Stomach smooth muscle (tissue), 2 donors: ENCODE data around the gene LCP2.

Experiments
- H3K27ac ChIP-seq: one replicate; pipeline ENCODE4 v1.7.0; 2013; ENCODE audit warnings: mild to moderate bottlenecking, low read length, inconsistent platforms
- H3K27me3 ChIP-seq, 2 donors: one replicate each; pipeline ENCODE4 v1.7.0; 2013; ENCODE audit warnings: low read length in 2 of 2; ENCODE audit not compliant: insufficient read depth in 2 of 2, control insufficient read depth in 1 of 2
- H3K36me3 ChIP-seq, 2 donors: one replicate each; pipeline ENCODE4 v1.7.0; 2013; ENCODE audit warnings: low read length in 2 of 2; ENCODE audit not compliant: control insufficient read depth in 2 of 2, insufficient read depth in 2 of 2
- H3K4me1 ChIP-seq: one replicate; pipeline ENCODE4 v1.7.0; 2013; ENCODE audit warnings: low read length; ENCODE audit not compliant: control insufficient read depth, insufficient read depth
- H3K4me3 ChIP-seq, 2 donors: one replicate each; pipeline ENCODE4 v1.7.0; 2013; ENCODE audit warnings: low read length in 2 of 2
- H3K9ac ChIP-seq, 2 donors: one replicate each; pipeline ENCODE4 v1.7.0; 2013; ENCODE audit warnings: low read length in 2 of 2, mild to moderate bottlenecking in 1 of 2
- H3K9me3 ChIP-seq, 2 donors: one replicate each; pipeline ENCODE4 v1.7.0; 2013; ENCODE audit warnings: low read length in 2 of 2; ENCODE audit not compliant: control insufficient read depth in 2 of 2
- donor health status: healthy.
- donor health status: Pancreatic carcinoma.

The LCP2 gene

GRCh38 chr5:170306381-170306831 is 8.8 kb upstream of the LCP2 start:
- Histone ChIP-seq H3K9ac (no peak overlapping the region), H3K4me3 (no peak overlapping the region), H3K4me1 (peaks cover 18% of the 10 kb centered on the region), H3K9me3 (no peaks in the 10 kb centered on the region), H3K27ac (no peak overlapping the region), H3K36me3 (no peaks in the 10 kb centered on the region), H3K27me3 (no peaks in the 10 kb centered on the region)

- peaks cover 18% of the 10 kb centered on the region for H3K4me1 ChIP-seq
- H3K27ac ChIP-seq, result no peak overlapping the region
- no peaks in the 10 kb centered on the region for H3K9me3 ChIP-seq
- H3K4me3 ChIP-seq, result no peak overlapping the region
- no peaks in the 10 kb centered on the region for H3K27me3 ChIP-seq
- H3K36me3 ChIP-seq, result no peaks in the 10 kb centered on the region
- H3K9ac ChIP-seq, result no peak overlapping the region
These were observed 8.1 kb upstream of the LCP2 start for GRCh38 chr5:170305646-170306025.

GRCh38 chr5:170305016-170305645 is 7.6 kb upstream of the LCP2 start:
- H3K27ac ChIP-seq, result no peak overlapping the region
- no peaks in the 10 kb centered on the region for H3K36me3 ChIP-seq
- no peak overlapping the region for H3K9ac ChIP-seq
- H3K4me1 ChIP-seq, result peaks cover 15% of the 10 kb centered on the region
- H3K9me3 ChIP-seq, result no peaks in the 10 kb centered on the region
- H3K4me3 ChIP-seq, result no peak overlapping the region
- no peaks in the 10 kb centered on the region for H3K27me3 ChIP-seq

GRCh38 chr5:170303549-170303948 is 6.0 kb upstream of the LCP2 start:
- no peaks in the 10 kb centered on the region for H3K27me3 ChIP-seq

GRCh38 chr5:170302653-170303501 is 5.3 kb upstream of the LCP2 start:
- Histone ChIP-seq H3K27ac (no peak overlapping the region), H3K9ac (no peak overlapping the region)

More at GRCh38 chr5:170303549-170303948, 6.0 kb upstream of the LCP2 start:
- H3K4me1 ChIP-seq, result peaks cover 12% of the 10 kb centered on the region
- no peak overlapping the region for H3K27ac ChIP-seq
- no peak overlapping the region for H3K9ac ChIP-seq
- no peaks in the 10 kb centered on the region for H3K9me3 ChIP-seq
- no peak overlapping the region for H3K4me3 ChIP-seq
- H3K36me3 ChIP-seq, result no peaks in the 10 kb centered on the region

GRCh38 chr5:170301981-170302652 is 4.5 kb upstream of the LCP2 start:
- Histone ChIP-seq H3K36me3 (no peaks in the 10 kb centered on the region), H3K27ac (no peak overlapping the region), H3K27me3 (no peaks in the 10 kb centered on the region), H3K4me3 (no peak overlapping the region), H3K9me3 (no peaks in the 10 kb centered on the region), H3K9ac (no peak overlapping the region), H3K4me1 (peaks cover 9% of the 10 kb centered on the region)

More at GRCh38 chr5:170302653-170303501, 5.3 kb upstream of the LCP2 start:
- Histone ChIP-seq H3K4me1 (peaks cover 12% of the 10 kb centered on the region), H3K36me3 (no peaks in the 10 kb centered on the region), H3K9me3 (no peaks in the 10 kb centered on the region), H3K4me3 (no peak overlapping the region), H3K27me3 (no peaks in the 10 kb centered on the region)

- H3K27ac ChIP-seq, result no peak overlapping the region
- no peak overlapping the region for H3K4me3 ChIP-seq
These were observed 3.6 kb upstream of the LCP2 start for GRCh38 chr5:170301149-170301548.

GRCh38 chr5:170300361-170301013 is 2.9 kb upstream of the LCP2 start:
- H3K4me1 ChIP-seq, result peaks cover 5% of the 10 kb centered on the region
- H3K27me3 ChIP-seq, result no peaks in the 10 kb centered on the region
- no peaks in the 10 kb centered on the region for H3K9me3 ChIP-seq
- H3K36me3 ChIP-seq, result no peaks in the 10 kb centered on the region
- no peak overlapping the region for H3K9ac ChIP-seq
- no peak overlapping the region for H3K27ac ChIP-seq
- H3K4me3 ChIP-seq, result no peak overlapping the region

More at GRCh38 chr5:170301149-170301548, 3.6 kb upstream of the LCP2 start:
- Histone ChIP-seq H3K9me3 (no peaks in the 10 kb centered on the region), H3K4me1 (peaks cover 5% of the 10 kb centered on the region), H3K36me3 (no peaks in the 10 kb centered on the region), H3K9ac (no peak overlapping the region), H3K27me3 (no peaks in the 10 kb centered on the region)

GRCh38 chr5:170296935-170297588 is 515 bp downstream of the LCP2 start:
- H3K9me3 ChIP-seq, result no peaks in the 10 kb centered on the region
- no peaks in the 10 kb centered on the region for H3K27me3 ChIP-seq
- no peaks in the 10 kb centered on the region for H3K36me3 ChIP-seq
- H3K4me1 ChIP-seq, result no peaks in the 10 kb centered on the region
- peak overlapping the region; percentile 26 to 63 for H3K4me3 ChIP-seq
- H3K9ac ChIP-seq, result no peak overlapping the region
- no peak overlapping the region for H3K27ac ChIP-seq
